Mucosa of descending colon (tissue), 3 donors: ENCODE data around the gene LARGE1. TPM values are rescaled to one million over a fixed set of nuclear protein-coding genes. Genes with fewer than 3 reads are reported as not detected.

Experiments used
- ATAC-seq: fragments of 200-7000 bp; cut with Tn5 transposase; one replicate; pipeline ENCODE4 v1.9.1; 2020; ENCODE audit warnings: mild to moderate bottlenecking, moderate library complexity
- DNase-seq, 3 donors: peaks; one replicate each; pipeline ENCODE4 v3.0.0-alpha.2; 2020
- H3K36me3 ChIP-seq: fragments of 200-600 bp; one replicate; pipeline ENCODE4 v1.8.0; 2021; ENCODE audit warnings: low read depth, mild to moderate bottlenecking
- H3K4me1 ChIP-seq: fragments of 200-600 bp; one replicate; pipeline ENCODE4 v1.8.0; 2021; ENCODE audit warnings: low read depth, mild to moderate bottlenecking
- H3K4me3 ChIP-seq: fragments of 200-600 bp; one replicate; pipeline ENCODE4 v1.8.0; 2021; ENCODE audit warnings: mild to moderate bottlenecking
- H3K9me3 ChIP-seq: fragments of 200-600 bp; one replicate; pipeline ENCODE4 v1.8.0; 2021; ENCODE audit warnings: mild to moderate bottlenecking
- intact Hi-C, 2 donors: fragments of 100-400 bp; cut with DNase I in 1 of 2; cut with micrococcal nuclease in 1 of 2; formaldehyde crosslinking; loops; one replicate each; pipeline versions ENCODE4 v1.11.0 to v1.11.1; 2022; cut with DNase I, micrococcal nuclease
- total RNA-seq, 3 donors: library from RNA; stranded (reverse); fragmentation: NEBNext Ultra II Directional in 2 of 3; extraction: Animal tissue kit (Norgen Biotek cat#: 25700) in 2 of 3; gene quantifications; one replicate each; pipeline versions ENCODE4 v1.2.1 to v1.2.4, GENCODE V29; 2021 to 2023
- TF ChIP-seq, protein P1 (sequence below): fragments of 200-600 bp; IDR thresholded peaks from one replicate; pipeline ENCODE4 v1.8.0; 2022; ENCODE audit warnings: antibody characterized with exemption, mild to moderate bottlenecking
- donor health status: DM: no; HTN: no; CAD: no; lungs with moderate emphysema.
- donor health status: DM: no; HTN: no; CAD: no.
- donor health status: DM: no; HTN: yes; CAD: no.

The LARGE1 gene
- total RNA-seq, 3 donors from 2014 or later = 29.3 to 93.8 (median 67.7) TPM

DNA sequence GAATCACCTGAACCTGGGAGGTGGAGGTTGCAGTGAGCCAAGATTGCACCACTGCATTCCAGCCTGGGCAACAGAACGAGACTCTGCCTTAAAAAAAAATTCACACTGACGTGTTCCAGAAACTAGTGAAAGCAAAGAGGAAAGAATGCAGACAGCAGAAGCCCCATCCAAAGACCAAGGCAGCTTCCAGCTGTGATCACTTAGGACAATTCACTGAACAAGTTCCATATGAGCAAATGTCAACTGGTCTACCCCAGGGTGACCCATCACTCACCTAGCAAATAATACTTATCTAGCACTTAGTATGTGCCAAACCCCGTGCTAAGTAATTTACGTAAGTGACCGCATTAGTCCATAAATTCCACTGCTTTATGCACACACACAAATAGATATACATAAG is 138.9 kb downstream of the LARGE1 start:
- ATAC-seq (no peak), DNase-seq (no peak)
- Histone ChIP-seq H3K9me3 (no peaks in the 10 kb centered on the region), H3K36me3 (no peaks in the 10 kb centered on the region), H3K4me3 (no peak overlapping the region), H3K4me1 (peaks cover 18% of the 10 kb centered on the region)
- TF ChIP-seq, protein P1, sequence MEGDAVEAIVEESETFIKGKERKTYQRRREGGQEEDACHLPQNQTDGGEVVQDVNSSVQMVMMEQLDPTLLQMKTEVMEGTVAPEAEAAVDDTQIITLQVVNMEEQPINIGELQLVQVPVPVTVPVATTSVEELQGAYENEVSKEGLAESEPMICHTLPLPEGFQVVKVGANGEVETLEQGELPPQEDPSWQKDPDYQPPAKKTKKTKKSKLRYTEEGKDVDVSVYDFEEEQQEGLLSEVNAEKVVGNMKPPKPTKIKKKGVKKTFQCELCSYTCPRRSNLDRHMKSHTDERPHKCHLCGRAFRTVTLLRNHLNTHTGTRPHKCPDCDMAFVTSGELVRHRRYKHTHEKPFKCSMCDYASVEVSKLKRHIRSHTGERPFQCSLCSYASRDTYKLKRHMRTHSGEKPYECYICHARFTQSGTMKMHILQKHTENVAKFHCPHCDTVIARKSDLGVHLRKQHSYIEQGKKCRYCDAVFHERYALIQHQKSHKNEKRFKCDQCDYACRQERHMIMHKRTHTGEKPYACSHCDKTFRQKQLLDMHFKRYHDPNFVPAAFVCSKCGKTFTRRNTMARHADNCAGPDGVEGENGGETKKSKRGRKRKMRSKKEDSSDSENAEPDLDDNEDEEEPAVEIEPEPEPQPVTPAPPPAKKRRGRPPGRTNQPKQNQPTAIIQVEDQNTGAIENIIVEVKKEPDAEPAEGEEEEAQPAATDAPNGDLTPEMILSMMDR = no peak
- intact Hi-C loops = no loop called here

DNA sequence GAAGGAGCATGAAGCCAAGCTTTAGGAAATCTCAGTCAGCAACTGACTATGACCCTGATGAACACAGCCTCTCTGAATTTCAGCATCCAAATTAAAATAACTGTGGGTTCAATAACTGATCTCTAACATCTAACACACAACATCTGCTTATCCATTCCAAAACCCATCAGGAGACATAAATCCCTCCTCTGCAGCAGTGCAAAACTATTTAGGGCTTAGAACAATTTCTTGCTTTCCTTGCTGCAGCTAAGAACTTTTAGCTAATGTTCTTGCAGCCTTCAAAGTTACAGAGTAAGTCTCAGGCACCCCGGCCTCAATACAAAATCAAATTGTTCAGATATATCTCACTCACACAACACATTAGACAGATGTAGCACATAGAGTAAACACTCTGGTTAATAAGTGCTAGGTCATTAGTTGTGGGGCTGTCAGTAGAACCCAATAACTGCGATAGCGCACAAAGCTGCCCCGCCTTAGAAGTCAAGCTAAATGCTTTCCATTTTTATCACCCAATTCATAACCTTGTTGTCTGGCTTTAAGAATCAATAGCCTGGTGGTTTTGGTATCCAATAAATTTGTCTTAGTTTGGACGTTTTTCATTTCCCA is 139.6 kb downstream of the LARGE1 start:
- TF ChIP-seq, protein P1 = no peak
- DNase-seq (no peak), ATAC-seq (no peak)
- H3K4me3 ChIP-seq = no peak overlapping the region
- no peaks in the 10 kb centered on the region for H3K36me3 ChIP-seq
- intact Hi-C loops = no loop called here
- no peaks in the 10 kb centered on the region for H3K9me3 ChIP-seq
- peaks cover 18% of the 10 kb centered on the region for H3K4me1 ChIP-seq

DNA sequence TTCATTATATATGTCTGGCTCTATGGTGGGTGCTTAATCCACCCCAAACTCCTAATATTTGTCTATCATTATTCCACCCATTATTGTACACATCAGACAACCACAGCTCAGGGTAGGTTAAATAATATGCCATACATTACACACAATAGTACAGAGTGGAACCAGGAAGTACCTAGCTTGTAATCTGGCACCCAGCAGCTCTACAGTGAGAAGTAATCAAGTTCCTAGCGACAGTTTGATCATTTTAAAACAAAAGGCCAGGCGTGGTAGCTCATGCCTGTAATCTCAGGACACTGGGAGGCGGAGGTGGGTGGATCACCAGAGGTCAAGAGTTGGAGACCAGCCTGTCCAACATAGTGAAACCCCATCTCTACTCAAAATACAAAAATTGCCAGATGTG is 141.0 kb downstream of the LARGE1 start:
- Histone ChIP-seq H3K36me3 (no peaks in the 10 kb centered on the region), H3K4me3 (no peak overlapping the region), H3K4me1 (peaks cover 18% of the 10 kb centered on the region), H3K9me3 (no peaks in the 10 kb centered on the region)
- TF ChIP-seq, protein P1 = no peak
- intact Hi-C loops = no loop called here
- ATAC-seq = peak; percentile 79
- DNase-seq = peak in 2 of 3 donors; percentile 12 to 25

DNA sequence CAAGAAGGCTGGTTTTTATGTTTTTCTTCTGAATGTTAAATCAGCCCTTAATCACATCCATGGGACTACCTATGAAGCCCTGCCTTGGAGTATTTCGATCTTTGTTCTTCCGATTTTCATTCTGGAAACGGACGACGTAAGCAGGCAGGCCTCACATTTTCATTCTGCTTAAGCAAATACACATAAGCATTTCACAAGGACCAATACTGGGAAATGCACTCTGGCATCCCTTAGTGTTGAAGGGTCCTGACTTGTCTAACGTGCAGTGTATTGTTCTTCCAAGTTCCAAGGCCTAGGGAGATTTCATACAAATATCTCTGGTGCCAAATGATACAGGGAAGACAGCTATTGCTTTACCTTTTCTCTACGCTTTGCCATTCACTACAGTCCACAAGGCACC is 143.8 kb downstream of the LARGE1 start:
- peaks cover 18% of the 10 kb centered on the region for H3K4me1 ChIP-seq
- intact Hi-C loops = no loop called here
- ATAC-seq = no peak

DNA sequence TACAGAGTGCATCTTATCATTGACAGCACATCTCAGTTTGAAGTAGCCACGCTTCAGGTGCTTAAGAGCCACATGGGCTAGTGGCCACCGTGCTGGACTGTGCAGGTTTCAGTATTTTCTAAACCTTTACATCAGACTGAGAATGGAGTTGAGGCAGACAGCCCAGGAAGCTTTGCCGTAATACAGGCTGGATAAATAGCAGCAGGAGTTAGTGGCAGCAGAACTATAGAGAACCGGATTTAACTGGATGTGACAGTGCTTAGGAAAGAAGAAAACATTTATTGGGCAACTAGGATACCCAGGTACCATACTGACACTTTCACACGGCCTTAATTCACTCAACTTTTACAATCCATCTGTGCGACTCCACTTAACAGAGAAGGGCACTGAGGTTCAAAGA is 145.5 kb downstream of the LARGE1 start:
- TF ChIP-seq, protein P1 = no peak
- H3K4me1 ChIP-seq = peaks cover 5% of the 10 kb centered on the region
- no peaks in the 10 kb centered on the region for H3K9me3 ChIP-seq
- H3K4me3 ChIP-seq = no peak overlapping the region
- no peaks in the 10 kb centered on the region for H3K36me3 ChIP-seq
- no peak for ATAC-seq
- intact Hi-C loops = no loop called here
- DNase-seq = no peak

More for the DNA sequence above, 143.8 kb downstream of the LARGE1 start:
- H3K36me3 ChIP-seq = no peaks in the 10 kb centered on the region
- H3K4me3 ChIP-seq = no peak overlapping the region
- no peaks in the 10 kb centered on the region for H3K9me3 ChIP-seq
- DNase-seq = no peak
- TF ChIP-seq, protein P1 = no peak

DNA sequence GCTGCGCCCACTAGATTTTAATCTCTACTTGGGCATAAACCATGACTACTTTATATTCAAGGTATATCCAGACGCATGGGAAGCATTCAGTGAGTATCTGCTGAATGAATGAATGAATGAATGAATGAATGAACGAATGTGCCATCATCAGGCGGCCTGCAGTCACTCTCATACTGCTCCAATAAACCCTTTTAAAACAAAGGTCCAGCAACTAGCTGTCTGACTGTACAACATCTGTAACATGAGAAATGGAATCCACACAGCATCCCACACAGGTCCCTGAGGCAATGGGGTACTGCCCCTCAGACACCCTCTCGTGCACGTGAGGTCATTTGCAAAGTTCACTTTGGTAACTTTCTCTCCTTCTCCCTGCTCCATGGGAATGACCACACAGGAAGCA is 147.5 kb downstream of the LARGE1 start:
- TF ChIP-seq, protein P1 = no peak
- intact Hi-C loops = no loop called here

More for the DNA sequence above, 147.5 kb downstream of the LARGE1 start:
- H3K4me3 ChIP-seq = no peak overlapping the region
- DNase-seq (no peak), ATAC-seq (no peak)
- H3K4me1 ChIP-seq = no peaks in the 10 kb centered on the region
- no peaks in the 10 kb centered on the region for H3K36me3 ChIP-seq
- H3K9me3 ChIP-seq = no peaks in the 10 kb centered on the region
